Measurements from ENCODE around the gene SPATS2L. TPM values are rescaled to one million over a fixed set of nuclear protein-coding genes. Genes with fewer than 3 reads are reported as not detected.

The SPATS2L gene
- total RNA-seq, 1 experiment from 2014 or later = 47.3 TPM

GRCh38 chr2:200515155-200515554, 208.7 kb downstream of the SPATS2L start:
- Histone ChIP-seq H2AFZ (ENCODE audit: low read length) (no peak overlapping the region), H3K14ac (ENCODE audit: insufficient read depth, low read length) (no peak overlapping the region), H3K27ac (ENCODE audit: insufficient read length, low read depth, low read length) (no peak overlapping the region), H3K9ac (ENCODE audit: extremely low read depth, insufficient read length, low read length) (no peak overlapping the region), H4K5ac (ENCODE audit: insufficient read length, low read depth, low read length) (no peak overlapping the region), H2BK15ac (ENCODE audit: low read depth, low read length) (no peak overlapping the region), H4K8ac (replicated peaks; ENCODE audit: insufficient read length, low read depth, low read length) (no peak overlapping the region), H3K56ac (ENCODE audit: insufficient read length, low read depth, low read length) (no peak overlapping the region), H4K91ac (ENCODE audit: insufficient read length, low read depth, low read length) (no peak overlapping the region), H3K79me1 (ENCODE audit: insufficient read depth, low read depth, low read length, poor library complexity, severe bottlenecking) (no peaks in the 10 kb centered on the region), H3K23ac (ENCODE audit: insufficient read length, low read depth, low read length) (no peak overlapping the region), H3K18ac (ENCODE audit: insufficient read length, low read depth, low read length) (no peak overlapping the region), H2BK5ac (ENCODE audit: insufficient read length, low read length) (no peak overlapping the region), H3K4me1 (ENCODE audit: insufficient read depth, low read length) (no peaks in the 10 kb centered on the region; the same call in 1 of the 2 replicates), H3K23me2 (ENCODE audit: insufficient read length, low read depth, low read length, poor library complexity, severe bottlenecking) (no peaks in the 10 kb centered on the region), H2BK12ac (ENCODE audit: insufficient read length, low read depth, low read length) (no peak overlapping the region), H2BK20ac (ENCODE audit: low read depth, low read length, poor library complexity, severe bottlenecking) (no peak overlapping the region), H2BK120ac (ENCODE audit: low read depth, low read length, poor library complexity, severe bottlenecking) (no peak overlapping the region), H2AK5ac (ENCODE audit: insufficient read length, low read length) (no peak overlapping the region), H3T11ph (ENCODE audit: low read length) (no peak overlapping the region), H3K9me3 (ENCODE audit: control insufficient read depth, low read depth, low read length) (no peaks in the 10 kb centered on the region), H3K4me2 (ENCODE audit: insufficient read depth, insufficient read length, low read length) (no peak overlapping the region), H3K27me3 (ENCODE audit: insufficient read depth, low read length) (no peaks in the 10 kb centered on the region), H4K20me1 (ENCODE audit: control insufficient read depth, insufficient read depth, insufficient read length) (no peaks in the 10 kb centered on the region), H3K79me2 (ENCODE audit: insufficient read depth, low read length) (no peaks in the 10 kb centered on the region), H3K4ac (ENCODE audit: low read depth, low read length) (no peak overlapping the region)
- Mint-ChIP-seq H3K27me3 (ENCODE audit: low read depth) (peaks cover 4% of the 10 kb centered on the region), H3K27ac (no peak overlapping the region), H3K4me1 (0 out of 4 replicates have a peak, but pooled peaks cover 0 to 3% of the 10 kb centered on the region in 2 experiments), H3K9me3 (peaks cover 6 to 11% of the 10 kb centered on the region in 2 experiments; a peak in 4 of 5 replicates), H3K36me3 (ENCODE audit: insufficient read depth in 1 of 3, low read depth in 3 of 3) (peaks cover 0 to 8% (median 1%) of the 10 kb centered on the region in 3 experiments; a peak in 1 of 7 replicates), H3K4me3 (no peak overlapping the region)
- WGBS (ENCODE audit: extremely low coverage, insufficient read length, low lambda C conversion rate) = no CpG with 5 or more reads among the region's 1 CpG
- no peak for TF ChIP-seq CTCF (conservative IDR thresholded peaks at IDR 0.05)
- DNase-seq = no peak
